Transverse colon (tissue), 3 donors: ENCODE data around the gene CDH26.

Experiments
- CTCF ChIP-seq, 5 experiments: fragments of 200-600 bp in 3 of 5; fragments of 450-650 bp in 2 of 5; sonication (generic) in 3 of 5; IDR thresholded peaks; 1 replicate in 2 of 5; 2 replicates in 3 of 5; pipeline ENCODE4 v1.5.1; 2016 to 2017; ENCODE audit warnings: antibody characterized with exemption in 5 of 5, inconsistent platforms in 3 of 5, mild to moderate bottlenecking in 2 of 5, moderate library complexity in 1 of 5
- EP300 ChIP-seq: sonication (generic); formaldehyde crosslinking; IDR thresholded peaks from one replicate; pipeline ENCODE4 v1.6.1; 2017; ENCODE audit warnings: antibody characterized with exemption, low read depth
- POLR2A ChIP-seq: fragments of 450-650 bp; IDR thresholded peaks from one replicate; pipeline ENCODE4 v1.6.1; 2016; ENCODE audit warnings: antibody characterized with exemption, mild to moderate bottlenecking, moderate library complexity

GRCh38 chr20:59944726-59945125 lies 13.5 kb upstream of the CDH26 start:
- TF ChIP-seq POLR2A (no peak), EP300 (no peak), CTCF (IDR thresholded peaks at IDR 0.05) (no peak)
